GM18502 (cell line): ENCODE data around the gene SEC16B.

Source experiments
- ATAC-seq: cut with Tn5 transposase; IDR thresholded peaks from one replicate; pipeline ENCODE4 v1.9.1; 2021; ENCODE audit warnings: mild to moderate bottlenecking; ENCODE audit not compliant: unreplicated experiment, poor library complexity

Gene SEC16B

GRCh38 chr1:177945943-177946650, 23.8 kb downstream of the SEC16B start:
- ATAC-seq = peak; percentile 80

GRCh38 chr1:177944016-177944949, 25.6 kb downstream of the SEC16B start:
- ATAC-seq = no peak

GRCh38 chr1:177941976-177942375, 27.9 kb downstream of the SEC16B start:
- no peak for ATAC-seq

- no peak for ATAC-seq
These were observed 29.2 kb downstream of the SEC16B start for GRCh38 chr1:177940682-177941081.

GRCh38 chr1:177937931-177938330, 31.9 kb downstream of the SEC16B start:
- ATAC-seq = no peak

GRCh38 chr1:177937174-177937770, 32.6 kb downstream of the SEC16B start:
- no peak for ATAC-seq

GRCh38 chr1:177935638-177936415, 34.0 kb downstream of the SEC16B start:
- ATAC-seq = no peak

GRCh38 chr1:177934927-177935326, 34.9 kb downstream of the SEC16B start:
- ATAC-seq = no peak

GRCh38 chr1:177934461-177934860, 35.4 kb downstream of the SEC16B start:
- no peak for ATAC-seq

- ATAC-seq = no peak
These were observed 36.0 kb downstream of the SEC16B start for GRCh38 chr1:177933881-177934280.

GRCh38 chr1:177932123-177932522, 37.7 kb downstream of the SEC16B start:
- ATAC-seq = no peak

GRCh38 chr1:177928952-177929351, 40.9 kb downstream of the SEC16B start:
- ATAC-seq = no peak

- no peak for ATAC-seq
These were observed 41.7 kb downstream of the SEC16B start for GRCh38 chr1:177928194-177928593.

GRCh38 chr1:177927021-177927596, 42.7 kb downstream of the SEC16B start:
- no peak for ATAC-seq

- ATAC-seq = no peak
These were observed 43.7 kb downstream of the SEC16B start for GRCh38 chr1:177926201-177926600.

- ATAC-seq = no peak
These were observed 44.9 kb downstream of the SEC16B start for GRCh38 chr1:177925006-177925405.

GRCh38 chr1:177923441-177923840, 46.4 kb downstream of the SEC16B start:
- ATAC-seq = no peak

GRCh38 chr1:177922209-177922608, 47.6 kb downstream of the SEC16B start:
- no peak for ATAC-seq

- no peak for ATAC-seq
These were observed 48.3 kb downstream of the SEC16B start for GRCh38 chr1:177921590-177921989.

- no peak for ATAC-seq
These were observed 49.8 kb downstream of the SEC16B start for GRCh38 chr1:177920091-177920490.
